A549 treated with RU486 at 1 μM for 4 hours (cell line): ENCODE results near the gene AP5M1. TPM values are rescaled to one million over a fixed set of nuclear protein-coding genes. Genes with fewer than 3 reads are reported as not detected.

Experiments
- total RNA-seq: library from RNA; stranded (reverse); fragments of 200-300 nt; extraction: Qiagen RNA extraction; gene quantifications from 5 replicates; pipeline ENCODE4 v1.2.3, GENCODE V29; 2022; ENCODE audit warnings: low read depth

Gene AP5M1
- total RNA-seq: 9.7 to 21.8 TPM (median 19.0 TPM) in 5 replicates

DNA sequence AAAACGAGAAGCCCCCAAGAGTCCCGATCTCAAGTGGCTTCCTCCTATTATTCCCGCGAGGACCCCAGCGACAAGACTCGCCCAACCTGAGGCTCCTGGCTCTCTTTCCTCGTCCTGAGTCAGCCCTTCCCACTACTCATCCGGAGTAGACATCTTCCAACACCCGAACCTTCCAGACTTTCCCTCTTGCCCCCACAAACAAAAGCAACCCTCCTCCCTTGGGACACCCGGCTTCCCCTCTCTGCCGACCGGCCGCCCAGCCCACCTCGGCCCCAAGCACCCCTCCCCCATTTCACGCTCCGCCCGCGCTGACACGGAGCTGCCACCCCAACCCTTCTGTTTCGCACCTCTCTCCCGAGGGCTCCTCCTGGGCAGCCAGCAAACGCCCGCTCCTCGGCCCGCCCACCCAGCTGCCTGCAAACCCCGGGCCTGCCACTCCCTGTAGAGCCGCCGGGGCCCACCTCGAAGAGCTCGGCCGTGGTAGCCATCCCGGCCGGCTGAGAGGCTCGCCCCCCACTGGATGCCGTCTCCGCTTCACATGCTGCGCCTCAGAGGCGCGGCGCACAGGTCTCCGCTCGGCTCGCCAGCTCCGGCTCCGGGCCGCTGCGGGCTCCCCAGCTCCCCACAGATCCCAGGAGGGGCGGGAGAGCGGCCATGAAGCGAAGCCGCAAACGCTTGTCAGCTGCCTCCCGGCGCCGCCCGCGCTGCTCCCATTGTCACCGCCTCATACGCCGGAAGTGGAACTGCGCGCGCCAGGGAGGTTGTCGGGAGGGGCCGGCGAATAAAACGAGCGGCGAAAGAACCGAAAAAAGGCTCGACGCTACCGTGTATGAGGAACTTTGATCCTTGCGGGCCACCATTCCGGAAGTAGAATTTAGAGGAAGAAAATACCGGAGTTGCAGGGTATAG is at the start of gene AP5M1, which contains the start of gene EXOC5:
Gene AP5M1 (plus strand): TSS at position 811 of the 909 bp plus-strand sequence. CDS start 344 bp downstream, outside the sequence.
Gene EXOC5 (minus strand): TSS at position 745 of the 909 bp plus-strand sequence. CDS start 257 bp downstream, at position 488.

Other genes starting within 250 kb of the AP5M1 start
- gene EXOC5, start 66 bp upstream of the AP5M1 start, total RNA-seq: 19.1 to 43.7 TPM (median 39.7 TPM) in 5 replicates
- 5.0 to 15.5 TPM (median 13.0 TPM) in 5 replicates for gene NAA30, start 121.6 kb downstream of the AP5M1 start, total RNA-seq
- gene CCDC198, start 224.9 kb downstream of the AP5M1 start, total RNA-seq: 2.5 to 4.0 TPM (median 3.1 TPM) in 5 replicates